ENCODE measurements around the gene ZNG1A.
A peak's percentile ranks its signal among the peaks of the same experiment; 100 is the strongest.
"Not testable (repeated sequence)": the region's sequence is repeated elsewhere in the genome, so short reads cannot be mapped to it uniquely, and the experiment has no call there.

ZNG1A gene

GRCh38 chr9:178970-179383 is at the start of gene ZNG1A:
ZNG1A (minus strand) TSS chr9:179056; CDS start chr9:178969, 87 bp downstream.
- peak; percentile 52 for DNase-seq (ENCODE audit: low spot score)

GRCh38 chr9:227860-228259 is 49.0 kb upstream of the ZNG1A start:
- no peak for DNase-seq (ENCODE audit: low spot score)

GRCh38 chr9:224582-225520 is 46.0 kb upstream of the ZNG1A start:
- DNase-seq (ENCODE audit: low spot score), result no peak

GRCh38 chr9:224026-224425 is 45.2 kb upstream of the ZNG1A start:
- no peak for DNase-seq (ENCODE audit: low spot score)

- no peak for DNase-seq (ENCODE audit: low spot score)
These were observed 44.3 kb upstream of the ZNG1A start for GRCh38 chr9:223152-223551.

- no peak for DNase-seq (ENCODE audit: low spot score)
These were observed 43.3 kb upstream of the ZNG1A start for GRCh38 chr9:221989-222776.

- DNase-seq (ENCODE audit: low spot score), result no peak
These were observed 41.0 kb upstream of the ZNG1A start for GRCh38 chr9:219670-220365.

GRCh38 chr9:219036-219435 is 40.2 kb upstream of the ZNG1A start:
- not testable (repeated sequence) for DNase-seq (ENCODE audit: low spot score)

GRCh38 chr9:217950-218349 is 39.1 kb upstream of the ZNG1A start:
- DNase-seq (ENCODE audit: low spot score), result no peak

GRCh38 chr9:216866-217265 is 38.0 kb upstream of the ZNG1A start:
- no peak for DNase-seq (ENCODE audit: low spot score)

- DNase-seq (ENCODE audit: low spot score), result no peak
These were observed 36.8 kb upstream of the ZNG1A start for GRCh38 chr9:215631-216155.

- no peak for DNase-seq (ENCODE audit: low spot score)
These were observed 36.0 kb upstream of the ZNG1A start, which contains the start of gene DOCK8 for GRCh38 chr9:214648-215493. DOCK8 (plus strand) TSS chr9:214865; CDS start chr9:214977, 112 bp downstream.

- no peak for DNase-seq (ENCODE audit: low spot score)
These were observed 35.4 kb upstream of the ZNG1A start for GRCh38 chr9:214351-214647.

- not testable (repeated sequence) for DNase-seq (ENCODE audit: low spot score)
These were observed 35.0 kb upstream of the ZNG1A start for GRCh38 chr9:213901-214300.

GRCh38 chr9:212297-212696 is 33.4 kb upstream of the ZNG1A start:
- DNase-seq (ENCODE audit: low spot score), result no peak

GRCh38 chr9:211557-211956 is 32.7 kb upstream of the ZNG1A start:
- DNase-seq (ENCODE audit: low spot score), result no peak

GRCh38 chr9:211036-211435 is 32.2 kb upstream of the ZNG1A start:
- no peak for DNase-seq (ENCODE audit: low spot score)

GRCh38 chr9:209143-209758 is 30.4 kb upstream of the ZNG1A start:
- DNase-seq (ENCODE audit: low spot score), result no peak

- DNase-seq (ENCODE audit: low spot score), result no peak
These were observed 27.6 kb upstream of the ZNG1A start for GRCh38 chr9:206481-206880.

GRCh38 chr9:199601-200000 is 20.7 kb upstream of the ZNG1A start:
- not testable (repeated sequence) for DNase-seq (ENCODE audit: low spot score)
